H1 (cell line): Measurements from ENCODE around the gene GP5. TPM values are rescaled to one million over a fixed set of nuclear protein-coding genes. Genes with fewer than 3 reads are reported as not detected.

Experiments
- CTCF ChIA-PET: fragments of 300-600 bp; sonication (Branson Sonifier 250); formaldehyde crosslinking; loops from one replicate; lab custom pipeline; 2021; ENCODE audit not compliant: partially characterized antibody; lab: Charles Lee
- POLR2A ChIA-PET: fragments of 300-600 bp; sonication (Branson Sonifier 250); formaldehyde crosslinking; loops from one replicate; lab custom pipeline; 2021; ENCODE audit warnings: inconsistent platforms; ENCODE audit not compliant: partially characterized antibody; lab: Charles Lee
- DNase-seq, 2 experiments: peaks; one replicate each; pipeline versions ENCODE4 v3.0.0 to v3.0.0-alpha.2; 2010 to 2022; ENCODE audit warnings: low spot score in 2 of 2, low read depth in 1 of 2, mixed read lengths in 1 of 2
- FAIRE-seq: peaks from 2 replicates; lab custom pipeline; 2011; peaks lifted over from hg19 to GRCh38; lab: Jason Lieb, UNC
- H2AFZ ChIP-seq: 2 replicates; pipeline ENCODE4 v1.8.1; 2012; ENCODE audit warnings: low read length, inconsistent platforms
- H2AK5ac ChIP-seq: 2 replicates; pipeline ENCODE4 v1.6.1; 2013; ENCODE audit warnings: low read depth, low read length
- H2BK120ac ChIP-seq: replicated peaks from 2 replicates; pipeline ENCODE3; 2013; ENCODE audit warnings: low read depth, low read length, inconsistent platforms
- H2BK12ac ChIP-seq: 2 replicates; pipeline ENCODE4 v1.6.1; 2013; ENCODE audit warnings: low read depth, low read length
- H2BK15ac ChIP-seq: 2 replicates; pipeline ENCODE4 v1.6.1; 2013; ENCODE audit warnings: low read length
- H2BK20ac ChIP-seq: 2 replicates; pipeline ENCODE4 v1.6.1; 2013; ENCODE audit warnings: low read length
- H2BK5ac ChIP-seq: 2 replicates; pipeline ENCODE4 v1.6.1; 2013; ENCODE audit warnings: low read depth, low read length
- H3K14ac ChIP-seq: 2 replicates; pipeline ENCODE4 v1.6.1; 2013; ENCODE audit warnings: inconsistent platforms; ENCODE audit not compliant: insufficient read length
- H3K18ac ChIP-seq: 2 replicates; pipeline ENCODE4 v1.6.1; 2013; ENCODE audit warnings: low read length; ENCODE audit errors: extremely low read depth
- H3K23ac ChIP-seq: 2 replicates; pipeline ENCODE4 v1.6.1; 2013; ENCODE audit warnings: inconsistent platforms; ENCODE audit not compliant: insufficient read length
- H3K23me2 ChIP-seq: 2 replicates; pipeline ENCODE4 v1.6.1; 2013; ENCODE audit warnings: low read depth, low read length
- H3K27ac ChIP-seq: 2 replicates; pipeline ENCODE4 v1.6.1; 2011; ENCODE audit warnings: low read depth, low read length, inconsistent platforms
- H3K27me3 ChIP-seq, 4 experiments: replicated peaks in 1 of 4; 1 replicate in 1 of 4; 2 replicates in 3 of 4; pipeline versions ENCODE4 v1.6.1 to v1.8.1; 2011 to 2013; ENCODE audit warnings: low read length in 3 of 4, mild to moderate bottlenecking in 3 of 4, inconsistent platforms in 2 of 4, mixed read lengths in 2 of 4, moderate library complexity in 1 of 4; ENCODE audit not compliant: control insufficient read depth in 3 of 4, insufficient read depth in 3 of 4; ENCODE audit errors: extremely low read depth in 1 of 4
- H3K36me3 ChIP-seq, 4 experiments: 2 replicates each; pipeline versions ENCODE4 v1.6.1 to v1.8.1; 2011 to 2013; ENCODE audit warnings: mild to moderate bottlenecking in 4 of 4, low read length in 3 of 4, moderate library complexity in 2 of 4, control low read depth in 1 of 4, inconsistent platforms in 1 of 4; ENCODE audit not compliant: insufficient read depth in 4 of 4, control insufficient read depth in 2 of 4
- H3K4ac ChIP-seq: replicated peaks from 2 replicates; pipeline ENCODE3; 2013; ENCODE audit warnings: low read length, low read depth, mixed read lengths, inconsistent platforms; ENCODE audit not compliant: insufficient read length
- H3K4me1 ChIP-seq, 4 experiments: replicated peaks in 1 of 4; 1 replicate in 1 of 4; 2 replicates in 3 of 4; pipeline versions ENCODE4 v1.6.1 to v1.8.1; 2011 to 2013; ENCODE audit warnings: low read length in 3 of 4, inconsistent platforms in 2 of 4, mixed read lengths in 1 of 4; ENCODE audit not compliant: insufficient read depth in 4 of 4, control insufficient read depth in 3 of 4
- H3K4me2 ChIP-seq, 2 experiments: 2 replicates each; pipeline versions ENCODE4 v1.6.1 to v1.8.1; 2011 to 2013; ENCODE audit warnings: low read depth in 2 of 2, low read length in 2 of 2, control low read depth in 1 of 2, inconsistent platforms in 1 of 2, mild to moderate bottlenecking in 1 of 2; ENCODE audit not compliant: insufficient read depth in 1 of 2
- H3K4me3 ChIP-seq, 4 experiments: fragments of 200-600, 300-600 bp in 1 of 4; sonication (generic), shearing (Covaris generic), sonication (Bioruptor Twin) in 1 of 4; 2 replicates each; pipeline versions ENCODE4 v1.5.1 to v1.8.1; 2011 to 2016; ENCODE audit warnings: low read length in 4 of 4, low read depth in 3 of 4, control low read depth in 2 of 4, inconsistent platforms in 2 of 4, mild to moderate bottlenecking in 2 of 4, mixed read lengths in 1 of 4, moderate library complexity in 1 of 4; ENCODE audit not compliant: insufficient read depth in 2 of 4; ENCODE audit errors: extremely low read depth in 1 of 4
- H3K56ac ChIP-seq: replicated peaks from 2 replicates; pipeline ENCODE3; 2013; ENCODE audit warnings: low read depth, mild to moderate bottlenecking, mixed read lengths, low read length, inconsistent platforms; ENCODE audit not compliant: insufficient read length
- H3K79me1 ChIP-seq: 2 replicates; pipeline ENCODE4 v1.6.1; 2013; ENCODE audit warnings: low read depth, low read length, control low read depth
- H3K79me2 ChIP-seq, 2 experiments: 2 replicates each; pipeline versions ENCODE4 v1.6.1 to v1.8.1; 2012 to 2013; ENCODE audit warnings: low read length in 2 of 2, mild to moderate bottlenecking in 2 of 2, inconsistent platforms in 1 of 2; ENCODE audit not compliant: insufficient read depth in 2 of 2, control insufficient read depth in 1 of 2
- H3K9ac ChIP-seq, 4 experiments: replicated peaks in 1 of 4; 1 replicate in 1 of 4; 2 replicates in 3 of 4; pipeline versions ENCODE4 v1.6.1 to v1.8.1; 2011 to 2013; ENCODE audit warnings: low read depth in 3 of 4, low read length in 3 of 4, control low read depth in 2 of 4, mild to moderate bottlenecking in 2 of 4, moderate library complexity in 2 of 4, inconsistent platforms in 1 of 4; ENCODE audit errors: extremely low read depth in 1 of 4
- H3K9me3 ChIP-seq, 2 experiments: 2 replicates each; pipeline versions ENCODE4 v1.6.1 to v1.8.1; 2012 to 2013; ENCODE audit warnings: mild to moderate bottlenecking in 2 of 2, moderate library complexity in 2 of 2, control low read depth in 1 of 2, inconsistent platforms in 1 of 2, low read depth in 1 of 2, low read length in 1 of 2, mixed read lengths in 1 of 2; ENCODE audit not compliant: insufficient read depth in 2 of 2
- H4K20me1 ChIP-seq, 2 experiments: replicated peaks in 1 of 2; 2 replicates each; pipeline versions ENCODE3 to v1.8.1; 2011 to 2013; ENCODE audit warnings: inconsistent platforms in 2 of 2, low read length in 2 of 2, mild to moderate bottlenecking in 1 of 2; ENCODE audit not compliant: insufficient read depth in 2 of 2, control insufficient read depth in 1 of 2
- H4K5ac ChIP-seq: 2 replicates; pipeline ENCODE4 v1.6.1; 2013; ENCODE audit warnings: low read length, low read depth, mixed read lengths, inconsistent platforms; ENCODE audit not compliant: insufficient read length
- H4K8ac ChIP-seq: 2 replicates; pipeline ENCODE4 v1.8.0; 2013; ENCODE audit warnings: mild to moderate bottlenecking, moderate library complexity, low read length, inconsistent platforms; ENCODE audit not compliant: insufficient read depth; ENCODE audit errors: extremely low read depth
- H4K91ac ChIP-seq: replicated peaks from 2 replicates; pipeline ENCODE3; 2013; ENCODE audit warnings: low read length, mixed read lengths, inconsistent platforms; ENCODE audit not compliant: insufficient read length
- ATF2 ChIP-seq: IDR thresholded peaks from 2 replicates; pipeline ENCODE4 v1.6.1; 2012; ENCODE audit warnings: low read length, inconsistent platforms
- BACH1 ChIP-seq: IDR thresholded peaks from 2 replicates; pipeline ENCODE4 v1.6.1; 2012; ENCODE audit warnings: low read length, improper control_type of control experiment
- BRCA1 ChIP-seq: IDR thresholded peaks from 2 replicates; pipeline ENCODE4 v1.6.1; 2012; ENCODE audit warnings: low read depth, low read length, improper control_type of control experiment
- CEBPB ChIP-seq: IDR thresholded peaks from 2 replicates; pipeline ENCODE4 v1.6.1; 2012; ENCODE audit warnings: low read depth, low read length
- MAFK ChIP-seq: IDR thresholded peaks from 2 replicates; pipeline ENCODE4 v1.6.1; 2012; ENCODE audit warnings: low read depth, mild to moderate bottlenecking, improper control_type of control experiment, low read length
- NANOG ChIP-seq: IDR thresholded peaks from 2 replicates; pipeline ENCODE4 v1.6.1; 2011; ENCODE audit warnings: low read length, low read depth, mild to moderate bottlenecking, inconsistent platforms; ENCODE audit not compliant: insufficient read depth, poor library complexity, severe bottlenecking
- RBBP5 ChIP-seq: IDR thresholded peaks from 2 replicates; pipeline ENCODE4 v1.7.1; 2012; ENCODE audit warnings: low read depth, mild to moderate bottlenecking, inconsistent platforms, low read length, moderate library complexity, borderline replicate concordance
- SUZ12 ChIP-seq: fragments of 200-600 bp; sonication (generic); IDR thresholded peaks from 2 replicates; pipeline ENCODE4 v1.6.1; 2012; ENCODE audit warnings: mild to moderate bottlenecking, inconsistent platforms, low read length, moderate library complexity, mixed read lengths
- WGBS, 2 experiments: shearing (Covaris generic) in 1 of 2; methylation state at CpG; one replicate each; pipeline versions ENCODE4 v1.1.6 to v1.1.7; 2013 to 2015; ENCODE audit warnings: low lambda C conversion rate in 2 of 2, mixed read lengths in 2 of 2, inconsistent platforms in 1 of 2, low coverage in 1 of 2, missing lambda C conversion rate in 1 of 2; ENCODE audit not compliant: insufficient replicate concordance in 2 of 2, insufficient coverage in 1 of 2, insufficient read length in 1 of 2; ENCODE audit errors: extremely low coverage in 1 of 2, missing lambda C conversion rate in 1 of 2; 5-methylcytosine and 5-hydroxymethylcytosine counted together
- polyA plus RNA-seq, 7 experiments: library from polyadenylated mRNA; depleted of rRNA in 3 of 7; stranded (reverse) in 5 of 7; unstranded in 2 of 7; fragments of >200 nt in 5 of 7; fragments of 200-250 nt in 2 of 7; gene quantifications; 1 replicate in 5 of 7; 2 replicates in 1 of 7; 4 replicates in 1 of 7; pipeline versions ENCODE4 v1.2.1 to v1.2.3, GENCODE V29; 2011 to 2013; ENCODE audit warnings: missing spikeins in 2 of 7, mixed read lengths in 2 of 7
- total RNA-seq: library from RNA; stranded (reverse); fragmentation: NEBNext Ultra II Directional; extraction: Animal tissue kit (Norgen Biotek cat#: 25700); gene quantifications from 2 replicates; pipeline ENCODE4 v1.2.1, GENCODE V29; 2021
- TF ChIP-seq, protein P1 (sequence below): IDR thresholded peaks from 2 replicates; pipeline ENCODE4 v1.6.1; 2012; ENCODE audit warnings: inconsistent platforms

Gene GP5
- total and polyA plus RNA-seq, 2 of the 8 experiments (the other 6 are each of a cell fraction or from before 2014, with no cell fraction given) = 0.13 to 0.14 TPM

- H3K4me3 ChIP-seq = no peak overlapping the region
- no peak overlapping the region for H3K9ac ChIP-seq
- no peak overlapping the region for H3K4me2 ChIP-seq
- no peak overlapping the region for H4K91ac ChIP-seq
- H4K5ac ChIP-seq = no peak overlapping the region
- no peaks in the 10 kb centered on the region; the same call in 1 of the 2 replicates for H3K79me1 ChIP-seq
- 92% methylated on average over 2 of the region's 2 CpGs; no CpG with 5 or more reads in 1 of the 2 experiments for WGBS, 2 experiments
- H3K4me1 ChIP-seq = no peaks in the 10 kb centered on the region
- peaks cover 0 to 10% (median 2%) of the 10 kb centered on the region in 4 experiments; a peak in 4 of 8 replicates for H3K36me3 ChIP-seq
- no peak overlapping the region for H3K18ac ChIP-seq
- no peak overlapping the region for H2AK5ac ChIP-seq
- no peak overlapping the region for H2AFZ ChIP-seq
- H4K8ac ChIP-seq = no peak overlapping the region; the same call in 1 of the 2 replicates
- no peak overlapping the region for H3K4ac ChIP-seq
- CTCF ChIA-PET = interaction anchor here (1.0 to 9.2 kb wide), 6 partner anchors 9 to 72 kb away, joined by 3 to 176 read pairs (median 10); partner anchors contain the start of gene CPN2
- no peaks in the 10 kb centered on the region for H3K27me3 ChIP-seq
- H3K56ac ChIP-seq = no peak overlapping the region
- no peaks in the 10 kb centered on the region for H3K79me2 ChIP-seq
- no peak overlapping the region for H2BK15ac ChIP-seq
- POLR2A ChIA-PET = interaction anchor here (1.3 kb wide), 1 partner anchor 10 kb away, joined by 3 read pairs; no protein-coding TSS in a partner anchor
- H2BK120ac ChIP-seq = no peak overlapping the region
- no peaks in the 10 kb centered on the region for H3K23me2 ChIP-seq
- H3K27ac ChIP-seq = no peak overlapping the region
- DNase-seq (no peak), FAIRE-seq (no peak)
- no peaks in the 10 kb centered on the region for H4K20me1 ChIP-seq
- no peak overlapping the region for H2BK5ac ChIP-seq
- no peak overlapping the region for H3K23ac ChIP-seq
- no peak overlapping the region for H3K14ac ChIP-seq
- H3K9me3 ChIP-seq = no peaks in the 10 kb centered on the region
- H2BK20ac ChIP-seq = no peak overlapping the region
- H2BK12ac ChIP-seq = no peak overlapping the region
- TF ChIP-seq CEBPB (no peak), NANOG (no peak), BACH1 (no peak), RBBP5 (no peak), MAFK (no peak), SUZ12 (no peak), BRCA1 (no peak), ATF2 (no peak)
- TF ChIP-seq, protein P1, sequence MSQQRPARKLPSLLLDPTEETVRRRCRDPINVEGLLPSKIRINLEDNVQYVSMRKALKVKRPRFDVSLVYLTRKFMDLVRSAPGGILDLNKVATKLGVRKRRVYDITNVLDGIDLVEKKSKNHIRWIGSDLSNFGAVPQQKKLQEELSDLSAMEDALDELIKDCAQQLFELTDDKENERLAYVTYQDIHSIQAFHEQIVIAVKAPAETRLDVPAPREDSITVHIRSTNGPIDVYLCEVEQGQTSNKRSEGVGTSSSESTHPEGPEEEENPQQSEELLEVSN = no peak
These were observed 6.7 kb upstream of the GP5 start for GRCh38 chr3:194405766-194406165.
